Mucosa of descending colon (tissue), 3 donors: ENCODE data around the gene COMT. TPM values are rescaled to one million over a fixed set of nuclear protein-coding genes. Genes with fewer than 3 reads are reported as not detected.
A peak's percentile ranks its signal among the peaks of the same experiment; 100 is the strongest.

ENCODE experiments used
- ATAC-seq: fragments of 200-7000 bp; cut with Tn5 transposase; one replicate; pipeline ENCODE4 v1.9.1; 2020; ENCODE audit warnings: mild to moderate bottlenecking, moderate library complexity
- DNase-seq, 3 donors: peaks; one replicate each; pipeline ENCODE4 v3.0.0-alpha.2; 2020
- H3K36me3 ChIP-seq: fragments of 200-600 bp; one replicate; pipeline ENCODE4 v1.8.0; 2021; ENCODE audit warnings: low read depth, mild to moderate bottlenecking
- H3K4me1 ChIP-seq: fragments of 200-600 bp; one replicate; pipeline ENCODE4 v1.8.0; 2021; ENCODE audit warnings: low read depth, mild to moderate bottlenecking
- H3K4me3 ChIP-seq: fragments of 200-600 bp; one replicate; pipeline ENCODE4 v1.8.0; 2021; ENCODE audit warnings: mild to moderate bottlenecking
- H3K9me3 ChIP-seq: fragments of 200-600 bp; one replicate; pipeline ENCODE4 v1.8.0; 2021; ENCODE audit warnings: mild to moderate bottlenecking
- CTCF ChIP-seq: fragments of 200-600 bp; IDR thresholded peaks from one replicate; pipeline ENCODE4 v1.8.0; 2022; ENCODE audit warnings: antibody characterized with exemption, mild to moderate bottlenecking
- intact Hi-C, 2 donors: fragments of 100-400 bp; cut with DNase I in 1 of 2; cut with micrococcal nuclease in 1 of 2; formaldehyde crosslinking; loops; one replicate each; pipeline versions ENCODE4 v1.11.0 to v1.11.1; 2022; cut with DNase I, micrococcal nuclease
- total RNA-seq, 3 donors: library from RNA; stranded (reverse); fragmentation: NEBNext Ultra II Directional in 2 of 3; extraction: Animal tissue kit (Norgen Biotek cat#: 25700) in 2 of 3; gene quantifications; one replicate each; pipeline versions ENCODE4 v1.2.1 to v1.2.4, GENCODE V29; 2021 to 2023
- donor health status: DM: no; HTN: no; CAD: no; lungs with moderate emphysema.
- donor health status: DM: no; HTN: no; CAD: no.
- donor health status: DM: no; HTN: yes; CAD: no.

COMT gene
- total RNA-seq, 3 donors from 2014 or later = 61.2 to 88.7 (median 70.7) TPM

GRCh38 chr22:19966908-19967750, 25.6 kb downstream of the COMT start:
- no peak for TF ChIP-seq CTCF
- DNase-seq (no peak), ATAC-seq (no peak)
- intact Hi-C loops = no loop called here
- Histone ChIP-seq H3K36me3 (peaks cover 3% of the 10 kb centered on the region), H3K9me3 (no peaks in the 10 kb centered on the region), H3K4me3 (no peak overlapping the region), H3K4me1 (peaks cover 14% of the 10 kb centered on the region)

GRCh38 chr22:19967850-19968449, 26.4 kb downstream of the COMT start:
- H3K9me3 ChIP-seq = no peaks in the 10 kb centered on the region
- no peak overlapping the region for H3K4me3 ChIP-seq
- intact Hi-C loops = no loop called here
- DNase-seq (no peak), ATAC-seq (no peak)
- H3K4me1 ChIP-seq = peaks cover 6% of the 10 kb centered on the region
- peaks cover 2% of the 10 kb centered on the region for H3K36me3 ChIP-seq
- TF ChIP-seq CTCF = no peak

GRCh38 chr22:19968450-19968891, 26.9 kb downstream of the COMT start:
- Histone ChIP-seq H3K4me3 (no peak overlapping the region), H3K9me3 (no peaks in the 10 kb centered on the region), H3K36me3 (no peaks in the 10 kb centered on the region), H3K4me1 (peaks cover 5% of the 10 kb centered on the region)
- TF ChIP-seq CTCF = no peak
- intact Hi-C loops = no loop called here
- no peak for ATAC-seq
- peak in 1 of 3 donors; percentile 43 for DNase-seq

- TF ChIP-seq CTCF = no peak
- no peaks in the 10 kb centered on the region for H3K9me3 ChIP-seq
- H3K36me3 ChIP-seq = no peaks in the 10 kb centered on the region
- DNase-seq (peak in 1 of 3 donors; percentile 40), ATAC-seq (no peak)
- no peaks in the 10 kb centered on the region for H3K4me1 ChIP-seq
- no peak overlapping the region for H3K4me3 ChIP-seq
- intact Hi-C loops = no loop called here
Measured at GRCh38 chr22:19969141-19969928, 27.8 kb downstream of the COMT start.

- no peaks in the 10 kb centered on the region for H3K36me3 ChIP-seq
- no peak overlapping the region for H3K4me3 ChIP-seq
- intact Hi-C loops = loop anchor here (2.0 to 5.0 kb wide), 2 partner anchors 42 to 45 kb away; no protein-coding TSS in a partner anchor
- no peaks in the 10 kb centered on the region for H3K4me1 ChIP-seq
- peak in 1 of 3 donors; percentile 45 for DNase-seq
- no peaks in the 10 kb centered on the region for H3K9me3 ChIP-seq
- ATAC-seq = no peak
- no peak for TF ChIP-seq CTCF
Measured at GRCh38 chr22:19970031-19970478, 28.5 kb downstream of the COMT start.
